Astrocyte (in vitro differentiated cells and primary cell): ENCODE measurements around the gene PKP1. TPM values are rescaled to one million over a fixed set of nuclear protein-coding genes. Genes with fewer than 3 reads are reported as not detected.

Experiments used
- DNase-seq: peaks from one replicate; pipeline ENCODE4 v3.0.0-alpha.2; 2010; ENCODE audit warnings: low read depth
- FAIRE-seq: peaks from 2 replicates; lab custom pipeline; 2011; peaks lifted over from hg19 to GRCh38; lab: Jason Lieb, UNC
- H2AFZ ChIP-seq: 2 replicates; pipeline ENCODE4 v1.6.0; 2012; ENCODE audit warnings: low read depth, low read length, inconsistent platforms
- H3K27ac ChIP-seq: 2 replicates; pipeline ENCODE4 v1.5.1; 2011; ENCODE audit warnings: low read depth, low read length, inconsistent platforms
- H3K27me3 ChIP-seq: 2 replicates; pipeline ENCODE4 v1.6.0; 2011; ENCODE audit warnings: low read length, inconsistent platforms; ENCODE audit not compliant: insufficient read depth
- H3K36me3 ChIP-seq: 2 replicates; pipeline ENCODE4 v1.5.1; 2011; ENCODE audit warnings: low read length, inconsistent platforms; ENCODE audit not compliant: insufficient read depth
- H3K4me1 ChIP-seq: 2 replicates; pipeline ENCODE4 v1.5.1; 2011; ENCODE audit warnings: low read length, inconsistent platforms; ENCODE audit not compliant: insufficient read depth
- H3K4me2 ChIP-seq: 2 replicates; pipeline ENCODE4 v1.6.0; 2012; ENCODE audit warnings: low read length, inconsistent platforms
- H3K4me3 ChIP-seq: 2 replicates; pipeline ENCODE4 v1.5.1; 2011; ENCODE audit warnings: low read depth, mild to moderate bottlenecking, low read length, inconsistent platforms; ENCODE audit not compliant: insufficient read depth
- H3K79me2 ChIP-seq: 2 replicates; pipeline ENCODE4 v1.6.0; 2012; ENCODE audit warnings: mild to moderate bottlenecking, low read length, inconsistent platforms; ENCODE audit not compliant: insufficient read depth
- H3K9ac ChIP-seq: 2 replicates; pipeline ENCODE4 v1.6.0; 2012; ENCODE audit warnings: mild to moderate bottlenecking, low read length, inconsistent platforms
- H3K9me3 ChIP-seq: 2 replicates; pipeline ENCODE4 v1.5.1; 2012; ENCODE audit warnings: low read depth, mild to moderate bottlenecking, low read length, inconsistent platforms; ENCODE audit not compliant: insufficient read depth
- H4K20me1 ChIP-seq: 2 replicates; pipeline ENCODE4 v1.6.0; 2012; ENCODE audit warnings: low read length, inconsistent platforms; ENCODE audit not compliant: insufficient read depth
- H3K27ac Mint-ChIP-seq: one replicate; pipeline ENCODE4 v1.8.0; 2021; ENCODE audit warnings: mild to moderate bottlenecking, mixed read lengths; ENCODE audit not compliant: unreplicated experiment
- H3K27me3 Mint-ChIP-seq: one replicate; pipeline ENCODE4 v1.8.0; 2021; ENCODE audit warnings: low read depth, mixed read lengths; ENCODE audit not compliant: unreplicated experiment
- H3K36me3 Mint-ChIP-seq: one replicate; pipeline ENCODE4 v1.8.0; 2021; ENCODE audit warnings: low read depth, mixed read lengths; ENCODE audit not compliant: unreplicated experiment
- H3K4me1 Mint-ChIP-seq: one replicate; pipeline ENCODE4 v1.8.0; 2021; ENCODE audit warnings: low read depth, mixed read lengths; ENCODE audit not compliant: unreplicated experiment
- H3K4me3 Mint-ChIP-seq: one replicate; pipeline ENCODE4 v1.8.0; 2021; ENCODE audit warnings: mild to moderate bottlenecking, moderate library complexity, mixed read lengths; ENCODE audit not compliant: unreplicated experiment
- H3K9me3 Mint-ChIP-seq: one replicate; pipeline ENCODE4 v1.8.0; 2021; ENCODE audit warnings: mild to moderate bottlenecking, mixed read lengths; ENCODE audit not compliant: unreplicated experiment
- CTCF ChIP-seq: IDR thresholded peaks from 2 replicates; pipeline ENCODE4 v1.5.1; 2011; ENCODE audit warnings: low read depth, mild to moderate bottlenecking, inconsistent platforms, low read length, moderate library complexity; ENCODE audit not compliant: insufficient read depth
- EZH2 ChIP-seq: IDR thresholded peaks from 2 replicates; pipeline ENCODE4 v1.6.1; 2012; ENCODE audit warnings: mild to moderate bottlenecking, low read length, inconsistent platforms; ENCODE audit not compliant: insufficient read depth
- total RNA-seq: library from RNA; stranded (reverse); gene quantifications from 2 replicates; pipeline ENCODE4 v1.2.1, GENCODE V29; 2021

Gene PKP1
- total RNA-seq, 1 donor from 2014 or later: 0.07 TPM

GRCh38 chr1:201351617-201352016 lies 68.3 kb downstream of the PKP1 start:
- H3K4me3 Mint-ChIP-seq: no peak overlapping the region

DNA sequence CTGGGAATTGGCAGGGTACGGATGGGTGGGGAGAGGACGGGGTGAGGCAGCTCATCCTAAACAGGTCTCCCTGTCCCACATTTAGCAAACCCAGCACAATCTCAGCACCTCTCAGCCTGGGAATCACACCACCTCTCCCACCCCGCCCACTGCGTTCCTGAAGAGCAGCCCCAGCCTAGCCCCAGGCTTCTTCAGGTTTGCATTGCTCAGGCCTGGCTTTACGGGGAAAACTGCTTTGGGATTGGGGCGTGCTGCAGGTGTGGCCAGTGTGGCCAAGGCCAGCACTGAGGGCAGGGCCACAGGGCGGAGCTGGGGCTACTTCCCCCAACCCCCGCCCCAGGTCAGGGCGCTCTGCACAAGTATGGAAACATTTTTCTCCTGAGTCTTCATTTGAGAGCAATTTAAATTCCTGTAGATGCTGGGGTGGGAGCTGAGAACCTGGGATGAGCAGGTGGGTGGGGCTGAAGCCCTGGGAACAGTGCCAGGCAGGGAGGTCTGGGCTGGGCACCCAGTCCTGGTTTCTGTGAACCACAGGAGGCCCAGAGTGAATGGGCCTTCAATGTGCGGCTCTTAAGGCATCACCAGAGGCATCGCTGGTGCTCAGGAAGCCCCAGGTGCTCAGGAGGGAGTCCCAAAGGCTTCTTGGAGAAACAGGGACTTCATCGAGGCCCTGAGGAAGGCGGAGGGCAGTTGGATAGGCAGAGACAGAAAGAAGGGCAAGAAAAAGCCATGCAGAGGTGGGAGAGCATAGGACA lies 70.1 kb downstream of the PKP1 start:
- FAIRE-seq (no peak), DNase-seq (no peak)
- Histone ChIP-seq H3K9me3 (no peaks in the 10 kb centered on the region), H3K79me2 (no peaks in the 10 kb centered on the region), H3K27me3 (peaks cover 18% of the 10 kb centered on the region), H3K4me2 (no peak overlapping the region), H3K27ac (no peak overlapping the region), H3K9ac (no peak overlapping the region), H3K4me3 (no peak overlapping the region), H2AFZ (no peak overlapping the region), H4K20me1 (no peaks in the 10 kb centered on the region), H3K36me3 (no peaks in the 10 kb centered on the region), H3K4me1 (no peaks in the 10 kb centered on the region)
- Mint-ChIP-seq H3K9me3 (no peaks in the 10 kb centered on the region), H3K27ac (no peak overlapping the region), H3K27me3 (peaks cover 54% of the 10 kb centered on the region), H3K4me1 (peaks cover 2% of the 10 kb centered on the region), H3K4me3 (no peak overlapping the region), H3K36me3 (peaks cover 4% of the 10 kb centered on the region)
- no peak for TF ChIP-seq CTCF
- no peak for TF ChIP-seq EZH2

More at GRCh38 chr1:201351617-201352016, 68.3 kb downstream of the PKP1 start:
- H3K27me3 Mint-ChIP-seq: peaks cover 57% of the 10 kb centered on the region
- H3K79me2 ChIP-seq: no peaks in the 10 kb centered on the region
- H3K4me1 Mint-ChIP-seq: peaks cover 1% of the 10 kb centered on the region
- no peaks in the 10 kb centered on the region for H4K20me1 ChIP-seq
- no peak overlapping the region for H3K27ac Mint-ChIP-seq
- H3K9ac ChIP-seq: no peak overlapping the region
- H2AFZ ChIP-seq: no peak overlapping the region
- H3K9me3 ChIP-seq: no peaks in the 10 kb centered on the region
- H3K27me3 ChIP-seq: peaks cover 25% of the 10 kb centered on the region
- no peak overlapping the region for H3K4me2 ChIP-seq
- TF ChIP-seq EZH2: no peak
- no peak for TF ChIP-seq CTCF
- H3K4me1 ChIP-seq: no peaks in the 10 kb centered on the region
- no peak overlapping the region for H3K27ac ChIP-seq
- no peaks in the 10 kb centered on the region for H3K36me3 ChIP-seq
- H3K9me3 Mint-ChIP-seq: no peaks in the 10 kb centered on the region
- no peak for DNase-seq
- H3K36me3 Mint-ChIP-seq: peaks cover 4% of the 10 kb centered on the region
- H3K4me3 ChIP-seq: no peak overlapping the region
- no peak for FAIRE-seq
